Activated CD4-positive, alpha-beta T cell treated with anti-CD3 and anti-CD28 coated beads, Interleukin-2, amount 50 U/mL, for 4 hours (primary cell): ENCODE results near the gene CDH13.

ENCODE experiments used
- DNase-seq, 2 experiments: peaks; one replicate each; pipeline ENCODE4 v3.0.0-alpha.2; 2020

The CDH13 gene

GRCh38 chr16:82699711-82700495 is 73.1 kb downstream of the CDH13 start:
- no peak for DNase-seq

DNA sequence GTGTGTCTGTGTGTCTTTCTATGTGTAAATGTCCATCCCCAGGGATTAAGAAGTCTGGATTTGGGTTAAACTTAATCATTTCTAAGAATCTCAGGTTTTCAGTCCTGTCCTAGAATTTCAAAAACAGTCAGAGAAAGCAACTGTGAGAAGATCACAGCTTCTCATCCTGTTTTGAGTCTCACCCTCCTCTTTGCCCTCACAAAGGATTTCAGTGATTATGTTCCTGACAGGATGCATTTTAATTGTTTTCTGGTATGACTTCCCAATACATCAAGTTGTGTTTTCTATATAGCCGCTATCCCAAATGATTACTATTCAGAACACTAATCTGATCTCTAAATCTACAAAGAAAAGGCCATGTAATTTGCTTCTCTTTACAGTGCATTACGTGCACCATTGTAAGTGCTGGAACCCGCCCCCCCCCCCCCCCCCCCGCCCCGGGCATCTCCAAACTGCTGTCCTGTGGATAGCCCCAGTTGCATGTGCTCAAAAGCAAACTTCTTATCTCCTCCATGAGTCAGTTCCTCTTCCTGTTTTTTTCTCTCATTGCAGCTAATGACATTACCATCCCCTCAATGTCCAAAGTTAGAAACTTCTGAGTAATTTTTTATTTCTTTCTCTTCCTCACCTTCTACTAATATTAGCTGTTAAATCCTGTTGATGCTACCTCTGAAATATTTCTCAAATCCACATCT is 73.9 kb downstream of the CDH13 start:
- no peak for DNase-seq

DNA sequence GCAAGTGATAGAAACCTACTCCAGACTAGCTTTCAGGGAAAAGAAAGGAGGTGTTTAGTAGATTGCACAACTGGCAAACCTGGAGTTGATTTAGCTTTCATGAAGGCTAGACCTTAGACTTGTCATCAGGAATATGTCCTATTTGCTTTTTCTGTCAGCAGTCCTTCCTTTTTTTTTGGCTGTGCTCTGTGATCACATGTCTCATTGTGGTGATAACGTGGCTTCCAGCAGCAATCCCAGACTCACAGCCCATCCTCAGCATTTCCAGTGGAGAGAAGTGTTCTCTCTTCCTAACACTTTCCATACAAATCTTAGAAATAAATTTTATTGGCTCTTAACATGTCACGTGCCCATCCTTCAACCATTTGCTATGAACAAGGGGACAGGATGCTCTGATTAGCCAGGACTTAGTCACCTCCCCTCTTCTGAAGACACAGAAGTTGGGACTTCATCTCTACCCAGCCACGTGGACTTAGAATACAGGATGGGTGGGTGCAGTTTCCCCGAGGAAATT is 74.7 kb downstream of the CDH13 start:
- DNase-seq: no peak

DNA sequence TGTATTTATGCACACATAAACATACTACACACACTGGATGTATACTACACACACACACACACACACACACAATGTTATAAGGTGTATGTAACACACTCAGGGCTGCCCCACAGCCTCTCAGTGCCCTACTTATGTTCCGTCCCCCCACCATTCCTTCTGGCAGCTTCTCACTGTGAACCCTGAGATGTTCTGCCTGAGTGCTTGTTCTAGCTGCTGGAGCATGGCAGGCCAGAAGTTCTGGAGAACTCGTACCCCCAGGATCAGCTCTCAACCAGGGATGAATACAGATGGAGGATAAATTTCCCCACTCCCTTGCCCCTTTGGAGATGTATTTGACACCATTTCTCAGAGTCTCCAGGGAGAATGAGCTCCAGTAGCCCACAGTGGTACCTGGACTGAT is 76.4 kb downstream of the CDH13 start:
- no peak for DNase-seq

DNA sequence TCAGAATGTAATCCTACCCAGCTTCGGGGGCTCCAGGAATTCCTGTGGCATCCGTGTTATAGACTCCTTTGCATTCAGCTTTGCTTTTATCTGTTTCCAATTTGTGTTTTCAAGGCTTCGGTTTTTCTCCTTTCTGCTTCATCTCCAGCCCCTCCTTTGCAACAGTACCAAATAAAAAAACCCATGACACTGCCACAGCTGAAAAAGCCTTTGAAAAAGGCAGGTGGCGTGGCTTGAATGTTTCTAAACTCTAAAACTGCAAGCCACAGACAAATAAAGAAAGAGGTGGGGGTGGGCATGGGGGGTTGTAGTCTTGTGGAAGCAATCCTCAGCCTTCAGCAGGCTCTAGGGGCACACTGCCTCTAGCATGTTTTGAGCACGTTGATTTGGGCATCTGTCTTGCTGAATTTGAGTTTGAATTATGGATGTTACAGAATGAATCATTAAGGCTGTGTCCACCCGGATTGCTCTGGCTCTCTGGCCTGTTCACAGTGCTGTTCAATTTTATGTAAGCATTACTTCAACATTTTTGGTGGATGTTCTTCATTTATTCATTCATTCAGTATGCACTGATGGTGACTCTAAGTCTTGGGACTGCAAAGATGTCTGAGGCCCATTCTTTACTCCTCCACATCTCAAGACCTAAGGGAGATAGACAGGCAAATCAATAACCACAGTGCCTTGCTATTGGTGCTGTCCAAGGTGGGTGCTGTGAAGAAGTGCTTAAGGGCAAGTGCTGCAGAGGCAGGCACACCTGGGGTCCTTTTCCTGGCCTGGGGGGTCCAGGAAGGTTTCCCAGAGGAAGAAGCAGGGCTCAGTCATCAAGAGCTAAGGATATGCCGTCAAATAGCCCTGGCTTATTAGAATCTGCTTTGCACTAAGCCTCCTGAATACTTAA is 77.4 kb downstream of the CDH13 start:
- no peak for DNase-seq

- DNase-seq: no peak
Measured at GRCh38 chr16:82709987-82710386, 83.2 kb downstream of the CDH13 start.

- DNase-seq: no peak
Measured at GRCh38 chr16:82713778-82714177, 87.0 kb downstream of the CDH13 start.

GRCh38 chr16:82715160-82715559 is 88.4 kb downstream of the CDH13 start:
- no peak for DNase-seq

DNA sequence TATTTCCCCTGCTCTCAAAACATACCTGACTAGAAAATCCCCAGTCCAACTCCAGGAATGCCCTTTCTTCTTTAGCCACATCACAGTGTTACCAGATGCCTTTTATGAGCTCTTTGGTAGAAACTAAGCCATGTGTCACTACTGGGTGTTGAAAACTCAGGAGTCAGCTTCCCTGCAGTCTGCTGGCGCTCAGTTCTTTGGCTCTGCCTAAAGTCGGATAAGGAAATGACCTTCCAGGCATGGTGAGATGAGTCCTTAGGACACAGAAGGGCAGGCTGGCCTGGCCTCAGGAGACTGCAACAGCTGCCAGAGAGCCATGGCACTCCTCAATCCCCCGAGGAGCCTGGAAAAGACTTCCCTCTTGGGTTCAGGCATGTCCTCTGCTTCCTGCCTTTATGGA is 89.1 kb downstream of the CDH13 start:
- DNase-seq: no peak

- DNase-seq: no peak
Measured at GRCh38 chr16:82716361-82716855, 89.6 kb downstream of the CDH13 start.

DNA sequence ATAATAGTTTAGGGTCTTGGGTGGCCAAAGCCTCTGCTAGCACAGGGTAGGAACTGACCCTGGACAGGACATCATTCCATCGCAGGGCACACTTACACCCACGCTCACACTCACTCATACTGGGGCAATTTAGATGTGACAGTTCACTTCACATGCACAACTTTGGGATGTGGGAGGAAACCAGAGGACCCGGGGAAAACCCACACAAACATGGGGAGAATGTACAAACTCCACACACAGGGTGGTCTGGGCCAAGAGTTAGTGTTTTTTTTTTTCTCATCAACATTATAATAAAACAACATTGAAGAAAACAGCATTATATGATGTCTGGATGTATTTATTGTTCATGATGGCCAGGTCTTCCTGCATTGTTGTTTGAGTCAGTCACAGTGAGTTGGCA is 93.6 kb downstream of the CDH13 start:
- DNase-seq: no peak

GRCh38 chr16:82726306-82726705 is 99.5 kb downstream of the CDH13 start:
- no peak for DNase-seq

DNA sequence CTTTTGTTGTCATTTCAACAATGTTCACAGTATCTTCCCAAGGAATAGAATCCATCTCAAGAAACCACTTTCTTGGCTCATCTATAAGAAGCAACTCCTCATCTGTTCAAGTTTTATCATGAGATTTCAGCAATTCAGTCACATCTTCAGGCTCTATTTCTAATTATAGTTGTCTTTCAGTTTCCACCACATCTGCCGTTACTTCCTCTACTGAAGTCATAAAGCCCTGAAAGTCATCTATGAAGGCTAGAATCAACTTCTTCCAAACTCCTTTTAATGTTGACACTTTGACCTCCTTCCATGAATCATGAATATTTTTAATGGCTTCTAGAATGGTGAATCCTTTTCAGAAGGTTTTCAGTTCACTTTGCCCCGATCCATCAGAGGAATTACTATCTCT is 102.1 kb downstream of the CDH13 start:
- DNase-seq: no peak

DNA sequence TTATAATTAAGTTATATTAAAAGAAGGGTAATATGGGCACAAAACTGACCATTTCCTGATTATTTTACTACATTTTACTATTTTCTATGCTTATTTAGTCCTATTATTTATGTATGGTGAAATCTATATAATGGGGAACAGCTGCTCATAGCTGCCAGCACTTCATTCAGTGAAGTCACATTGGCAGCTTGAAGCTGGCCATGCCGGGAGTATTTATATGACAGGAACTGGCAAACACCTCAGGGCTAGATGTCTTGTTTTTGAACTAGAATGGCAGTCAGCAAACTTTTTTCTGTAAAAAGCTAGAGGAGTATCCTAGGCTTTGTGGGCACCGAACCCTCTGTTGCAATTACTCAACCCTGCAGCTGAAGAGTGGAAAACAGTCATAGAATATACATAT is 104.1 kb downstream of the CDH13 start:
- DNase-seq: no peak

- DNase-seq: no peak
Measured at GRCh38 chr16:82732461-82732860, 105.7 kb downstream of the CDH13 start.

GRCh38 chr16:82735186-82735585 is 108.4 kb downstream of the CDH13 start:
- no peak for DNase-seq

- DNase-seq: no peak
Measured at GRCh38 chr16:82735673-82736091, 108.9 kb downstream of the CDH13 start.

DNA sequence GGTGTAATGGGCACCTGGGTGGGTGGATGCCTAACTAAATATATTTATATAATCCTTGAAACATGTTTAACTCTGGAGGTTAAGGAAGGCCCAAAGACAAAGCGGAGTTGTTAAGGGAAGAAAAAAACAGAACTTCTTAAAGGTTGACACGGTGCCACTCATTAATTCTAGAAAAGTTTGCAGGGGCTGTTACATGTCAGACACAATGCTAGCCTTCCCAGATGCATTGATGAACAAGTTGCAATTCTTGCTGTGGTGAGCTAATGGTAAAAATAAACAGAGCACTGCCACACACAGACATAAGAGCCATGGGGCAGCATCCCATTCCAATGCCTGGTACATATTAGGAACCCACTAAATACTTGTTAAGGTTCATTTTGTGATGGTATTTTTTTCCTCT is 109.5 kb downstream of the CDH13 start:
- no peak for DNase-seq

DNA sequence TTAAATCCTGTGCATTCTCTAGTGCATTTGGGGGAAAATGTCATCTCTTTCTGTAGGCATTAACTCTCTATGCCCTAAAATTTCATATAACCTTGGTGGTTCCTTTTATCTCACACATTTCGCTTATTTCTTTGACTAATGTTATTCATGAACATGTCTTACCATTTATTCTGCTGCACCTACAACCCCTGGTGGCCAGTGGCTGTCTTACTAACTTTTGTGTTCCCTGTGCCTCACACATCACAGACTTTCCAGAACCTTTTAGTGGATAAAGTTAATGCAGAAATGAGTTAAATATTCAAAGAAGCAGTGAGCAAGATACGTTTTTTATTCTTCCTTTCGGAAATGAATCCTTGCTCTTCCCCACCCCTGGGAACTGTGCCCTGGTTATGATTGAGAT is 111.9 kb downstream of the CDH13 start:
- DNase-seq: no peak

- no peak for DNase-seq
Measured at GRCh38 chr16:82741073-82741615, 114.4 kb downstream of the CDH13 start.

- DNase-seq: no peak
Measured at GRCh38 chr16:82744958-82745357, 118.2 kb downstream of the CDH13 start.

- no peak for DNase-seq
Measured at GRCh38 chr16:82748026-82748425, 121.3 kb downstream of the CDH13 start.

GRCh38 chr16:82750068-82750467 is 123.3 kb downstream of the CDH13 start:
- DNase-seq: no peak
